ENCODE data around the gene M1AP.

The M1AP gene

GRCh38 chr2:74540291-74540690 is 107.8 kb downstream of the M1AP start:
- no peak for DNase-seq

- no peak for DNase-seq
Measured at GRCh38 chr2:74538881-74539339, 109.2 kb downstream of the M1AP start.

GRCh38 chr2:74537140-74537539 is 111.0 kb downstream of the M1AP start:
- DNase-seq: no peak

DNA sequence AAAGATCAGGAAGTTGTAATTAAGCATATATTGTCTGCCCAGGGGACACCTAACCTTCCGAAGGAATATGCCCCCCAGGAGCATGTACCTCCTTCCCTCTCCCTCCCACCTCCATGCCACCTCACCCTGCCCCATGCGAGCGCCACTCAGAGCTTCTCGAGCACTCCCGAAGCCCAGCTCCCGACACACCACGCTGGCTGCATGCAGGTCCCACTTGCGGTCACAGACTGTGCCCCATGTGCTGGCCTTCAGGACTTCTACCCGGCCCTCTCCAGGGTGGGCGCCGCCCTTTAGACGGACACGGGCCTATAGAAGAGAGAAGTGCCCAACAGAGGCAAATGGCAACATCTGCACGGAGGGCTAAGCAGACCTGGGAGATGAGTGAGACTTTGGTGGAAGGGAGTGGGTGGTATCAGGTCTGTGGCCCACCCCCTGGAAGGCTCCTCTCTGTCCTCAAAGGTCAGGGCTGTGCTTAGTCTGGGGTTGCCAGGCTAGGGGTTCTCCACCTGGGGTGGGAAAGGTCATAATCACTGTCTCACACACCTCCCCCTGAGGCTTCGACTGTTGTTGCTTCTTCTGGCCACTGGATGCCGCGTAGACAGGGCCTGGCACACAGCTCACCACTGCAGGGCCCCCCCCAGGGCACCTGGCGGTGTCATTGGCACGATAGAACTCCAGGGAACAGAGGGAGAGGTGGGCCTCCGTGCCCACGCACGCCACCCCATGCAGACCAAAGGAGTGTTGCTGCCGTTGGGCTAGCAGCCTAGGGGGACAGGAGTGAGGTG is 111.8 kb downstream of the M1AP start:
- DNase-seq: no peak

DNA sequence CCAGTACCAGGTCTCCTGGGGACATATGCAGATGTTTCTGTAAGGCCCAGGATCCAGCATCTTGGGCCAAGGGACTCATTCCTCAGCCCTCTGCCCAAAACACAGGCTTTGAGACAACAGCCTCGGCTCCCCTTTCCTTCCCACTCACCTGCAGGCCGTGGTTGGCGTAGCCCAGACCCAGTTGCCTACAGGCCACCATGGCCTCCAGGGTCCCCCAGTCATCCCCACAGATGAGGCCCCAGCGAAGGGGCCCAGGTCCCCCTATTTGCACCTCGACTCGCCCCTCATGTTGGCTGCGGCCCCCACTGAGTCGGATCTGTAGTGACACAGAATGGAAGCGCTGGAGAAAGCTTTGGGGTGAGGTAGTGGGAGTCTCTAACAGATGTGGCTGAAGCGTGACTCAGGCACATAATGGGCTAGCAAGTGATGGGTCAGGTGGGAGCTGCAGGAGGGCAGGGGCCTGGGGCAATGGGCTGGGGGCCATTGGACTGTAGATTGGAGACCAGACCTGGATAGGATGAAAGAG is 112.6 kb downstream of the M1AP start:
- no peak for DNase-seq

DNA sequence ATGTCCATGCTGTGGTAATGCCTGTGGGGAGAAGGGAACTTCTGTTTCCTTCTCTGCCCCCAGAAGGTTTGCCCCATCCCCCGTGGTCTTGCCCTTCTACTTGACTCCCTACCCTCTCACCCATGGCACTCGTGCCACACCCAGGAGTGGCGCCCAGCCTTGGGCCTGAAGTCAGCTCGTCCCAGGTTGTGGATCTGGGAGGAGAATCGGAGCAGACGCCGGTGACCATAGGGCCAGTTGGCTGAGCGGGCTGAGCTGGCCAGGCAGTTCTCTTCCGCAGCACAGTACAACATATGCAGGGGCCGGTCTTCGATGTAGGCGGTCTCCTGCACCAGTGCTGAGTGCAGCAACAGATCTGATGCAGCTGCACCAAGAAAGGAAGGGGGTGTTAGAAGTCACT is 113.7 kb downstream of the M1AP start:
- no peak for DNase-seq

DNA sequence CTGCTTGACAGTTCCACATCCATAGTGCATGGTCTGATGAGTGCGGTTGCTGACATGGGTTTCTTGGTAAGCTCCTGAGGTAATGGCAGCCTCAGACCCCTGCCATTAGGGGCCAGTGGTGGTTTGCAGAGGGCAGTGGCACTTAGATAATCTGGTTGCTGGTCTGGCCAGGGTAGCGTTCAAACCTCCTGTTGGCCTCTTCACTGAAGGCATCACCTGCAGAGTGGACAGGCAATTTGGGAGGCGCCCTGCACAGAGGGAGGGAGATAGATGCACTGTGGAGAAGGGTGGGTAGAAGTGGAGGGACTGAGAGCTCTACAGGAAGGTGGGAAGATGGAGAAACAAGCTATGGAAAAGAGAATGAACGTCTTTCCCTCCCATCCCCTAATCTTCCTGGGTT is 114.7 kb downstream of the M1AP start:
- DNase-seq: no peak

GRCh38 chr2:74532222-74532621 is 115.9 kb downstream of the M1AP start:
- DNase-seq: peak; percentile 62

- no peak for DNase-seq
Measured at GRCh38 chr2:74531666-74532065, 116.5 kb downstream of the M1AP start.

DNA sequence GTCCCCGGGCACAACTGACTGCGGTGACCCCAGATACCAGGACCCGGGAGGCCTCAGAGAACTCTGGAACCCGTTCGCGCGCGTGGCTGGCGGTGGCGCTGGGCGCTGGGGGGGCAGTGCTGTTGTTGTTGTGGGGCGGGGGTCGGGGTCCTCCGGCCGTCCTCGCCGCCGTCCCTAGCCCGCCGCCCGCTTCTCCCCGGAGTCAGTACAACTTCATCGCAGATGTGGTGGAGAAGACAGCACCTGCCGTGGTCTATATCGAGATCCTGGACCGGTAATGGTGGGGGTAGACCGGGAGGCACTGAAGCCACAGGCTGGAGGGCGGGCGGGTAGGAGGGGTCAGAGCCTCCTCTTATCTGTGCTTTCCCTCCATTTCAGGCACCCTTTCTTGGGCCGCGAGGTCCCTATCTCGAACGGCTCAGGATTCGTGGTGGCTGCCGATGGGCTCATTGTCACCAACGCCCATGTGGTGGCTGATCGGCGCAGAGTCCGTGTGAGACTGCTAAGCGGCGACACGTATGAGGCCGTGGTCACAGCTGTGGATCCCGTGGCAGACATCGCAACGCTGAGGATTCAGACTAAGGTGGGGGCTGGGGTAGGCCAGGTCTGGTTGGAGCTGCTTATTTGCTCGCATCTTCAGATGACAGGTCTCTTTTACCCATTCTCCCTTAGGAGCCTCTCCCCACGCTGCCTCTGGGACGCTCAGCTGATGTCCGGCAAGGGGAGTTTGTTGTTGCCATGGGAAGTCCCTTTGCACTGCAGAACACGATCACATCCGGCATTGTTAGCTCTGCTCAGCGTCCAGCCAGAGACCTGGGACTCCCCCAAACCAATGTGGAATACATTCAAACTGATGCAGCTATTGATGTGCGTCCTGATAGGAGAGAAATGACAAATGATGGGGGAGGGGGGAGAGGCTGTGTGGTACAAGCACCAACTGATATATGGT is 117.6 kb downstream of the M1AP start:
- DNase-seq: no peak

- peak; percentile 93 for DNase-seq
Measured at GRCh38 chr2:74529357-74530238, 118.5 kb downstream of the M1AP start, which contains the start of the genes AUP1 and HTRA2. TSS of gene AUP1 (minus strand) at chr2:74529706. CDS start at chr2:74529629, 77 bp downstream. TSS of gene HTRA2 (plus strand) at chr2:74529933. CDS start at chr2:74530007, 74 bp downstream.

- no peak for DNase-seq
Measured at GRCh38 chr2:74528600-74529356, 119.4 kb downstream of the M1AP start.

GRCh38 chr2:74527741-74528140 is 120.4 kb downstream of the M1AP start:
- DNase-seq: no peak

- DNase-seq: no peak
Measured at GRCh38 chr2:74526649-74527230, 121.4 kb downstream of the M1AP start.

GRCh38 chr2:74525717-74526648 is 122.1 kb downstream of the M1AP start, which contains the start of gene DQX1:
TSS of gene DQX1 (minus strand) at chr2:74526231. CDS start at chr2:74525729, 502 bp downstream.
- no peak for DNase-seq

DNA sequence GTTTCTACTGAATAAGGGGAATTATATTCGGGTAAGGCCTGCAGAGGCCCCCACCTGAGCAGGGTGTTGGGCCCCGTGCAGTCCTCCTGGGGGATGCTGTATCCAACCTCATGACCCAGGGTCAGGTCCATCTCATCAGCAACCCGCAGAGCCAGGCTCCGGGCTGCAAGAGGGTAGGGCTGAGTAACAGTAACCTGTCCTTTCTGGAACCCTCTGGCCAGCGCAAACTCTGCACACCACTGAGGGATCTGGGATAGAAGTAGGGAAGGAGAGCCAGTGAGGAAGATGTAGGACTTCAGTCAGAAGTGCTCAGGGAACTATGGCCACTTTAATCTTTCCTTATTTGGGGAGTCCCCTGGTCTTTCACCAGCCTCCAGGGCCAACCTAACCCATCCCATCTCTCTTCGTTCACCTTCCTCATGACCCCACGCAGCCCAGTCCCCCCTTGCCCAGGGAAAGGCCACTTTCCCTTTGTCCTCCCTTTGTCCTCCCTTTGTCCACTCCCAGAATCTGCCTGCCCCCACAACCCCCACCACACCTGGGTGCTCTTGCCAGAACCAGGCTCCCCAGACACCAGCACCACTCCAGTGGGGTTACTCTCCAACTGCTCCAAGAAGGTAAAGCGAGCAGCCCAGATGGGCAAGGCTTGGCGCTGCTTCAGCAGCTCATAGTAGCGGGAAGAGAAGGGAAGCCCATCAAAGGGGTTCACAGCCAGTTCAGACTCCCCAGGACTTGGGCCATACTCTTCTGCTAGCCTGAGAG is 123.0 kb downstream of the M1AP start:
- no peak for DNase-seq

DNA sequence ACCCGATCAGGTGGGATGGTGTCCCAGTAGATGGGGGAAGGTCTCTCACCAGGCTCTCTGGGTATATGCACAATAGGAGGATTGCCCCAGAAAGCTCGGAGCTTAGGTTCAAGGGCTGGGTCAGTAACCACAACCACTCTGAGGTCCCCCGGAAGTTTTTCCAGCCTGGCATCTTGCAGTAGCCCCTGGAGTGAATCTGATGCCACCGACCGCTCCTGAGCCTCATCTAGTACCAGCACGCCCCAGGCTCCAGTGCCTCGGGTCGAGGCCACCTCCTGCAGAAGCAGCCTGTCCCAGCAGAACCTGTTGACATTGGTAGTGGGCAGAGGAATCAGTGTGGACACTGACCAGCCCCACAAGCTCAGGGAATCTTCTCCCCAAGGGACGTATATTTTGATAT is 124.1 kb downstream of the M1AP start:
- DNase-seq: no peak

DNA sequence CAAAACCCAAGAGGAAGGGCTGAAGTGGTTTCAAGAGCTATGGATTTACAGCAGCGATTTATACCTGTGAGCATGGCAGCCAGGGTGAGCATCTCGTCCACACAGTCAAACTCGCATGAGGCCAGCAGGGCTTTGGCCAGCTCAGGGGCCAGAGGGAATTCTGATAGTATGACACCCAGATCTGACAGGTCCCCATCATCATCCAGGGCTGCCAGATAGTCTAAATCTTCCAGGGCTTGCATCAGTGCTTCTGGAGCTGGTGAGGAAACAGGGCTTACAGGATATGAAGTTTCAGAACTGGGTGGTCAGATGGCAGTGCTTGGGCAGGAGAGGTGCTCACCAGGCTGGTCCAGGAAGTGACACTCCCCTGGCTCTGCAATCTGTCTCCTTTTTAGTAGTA is 125.6 kb downstream of the M1AP start:
- no peak for DNase-seq

DNA sequence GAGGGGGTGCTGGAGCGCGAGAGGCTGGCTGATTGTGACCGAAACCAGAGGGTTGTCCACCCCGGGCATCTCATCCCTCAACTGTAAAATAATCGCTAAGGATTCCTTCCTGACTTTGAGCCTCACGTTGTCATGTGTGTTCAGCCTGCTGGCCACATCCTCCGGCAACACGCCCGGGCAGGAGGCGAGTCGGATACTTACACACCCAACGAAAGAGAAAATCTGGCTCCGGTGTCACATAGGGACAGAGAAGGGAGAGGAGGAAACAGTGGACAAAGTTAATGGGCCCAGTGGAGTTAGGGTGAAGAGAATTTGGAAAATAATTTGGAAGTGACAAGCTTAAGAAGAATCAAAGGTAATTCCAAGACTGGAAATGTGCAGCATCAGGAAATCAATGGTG is 131.5 kb downstream of the M1AP start:
- DNase-seq: no peak
